NT2/D1 (cell line): ENCODE results near the gene SRMS.

Source experiments
- SUZ12 ChIP-seq: IDR thresholded peaks from 2 replicates; pipeline ENCODE4 v1.6.1; 2011; ENCODE audit not compliant: insufficient read length, insufficient read depth; ENCODE audit errors: extremely low read depth
- YY1 ChIP-seq: IDR thresholded peaks from 2 replicates; pipeline ENCODE4 v1.6.1; 2011; ENCODE audit not compliant: insufficient read length, insufficient read depth
- ZNF274 ChIP-seq: IDR thresholded peaks from 2 replicates; pipeline ENCODE4 v1.6.1; 2011; ENCODE audit warnings: mild to moderate bottlenecking, low read depth, low read length

GRCh38 chr20:63544241-63544957 is 3.1 kb downstream of the SRMS start:
- TF ChIP-seq SUZ12 (no peak), YY1 (no peak), ZNF274 (no peak)
